PC-9 (cell line): ENCODE measurements around the gene SMPDL3B.
"Not testable (repeated sequence)": the region's sequence is repeated elsewhere in the genome, so short reads cannot be mapped to it uniquely, and the experiment has no call there.

ENCODE experiments used
- CTCF ChIP-seq: fragments of 200-600 bp; sonication (generic); conservative IDR thresholded peaks from 2 replicates; pipeline ENCODE4 v1.6.1; 2017; ENCODE audit warnings: mixed run types, antibody characterized with exemption, mild to moderate bottlenecking, moderate library complexity
- EZH2 ChIP-seq: fragments of 200-600 bp; sonication (generic); IDR thresholded peaks from 2 replicates; pipeline ENCODE4 v1.8.0; 2017; ENCODE audit warnings: antibody characterized with exemption, low read depth

GRCh38 chr1:27994526-27994925, 59.7 kb downstream of the SMPDL3B start:
- TF ChIP-seq EZH2, CTCF: not testable (repeated sequence)
